Measurements from ENCODE around the gene ZDHHC8.

Gene ZDHHC8

DNA sequence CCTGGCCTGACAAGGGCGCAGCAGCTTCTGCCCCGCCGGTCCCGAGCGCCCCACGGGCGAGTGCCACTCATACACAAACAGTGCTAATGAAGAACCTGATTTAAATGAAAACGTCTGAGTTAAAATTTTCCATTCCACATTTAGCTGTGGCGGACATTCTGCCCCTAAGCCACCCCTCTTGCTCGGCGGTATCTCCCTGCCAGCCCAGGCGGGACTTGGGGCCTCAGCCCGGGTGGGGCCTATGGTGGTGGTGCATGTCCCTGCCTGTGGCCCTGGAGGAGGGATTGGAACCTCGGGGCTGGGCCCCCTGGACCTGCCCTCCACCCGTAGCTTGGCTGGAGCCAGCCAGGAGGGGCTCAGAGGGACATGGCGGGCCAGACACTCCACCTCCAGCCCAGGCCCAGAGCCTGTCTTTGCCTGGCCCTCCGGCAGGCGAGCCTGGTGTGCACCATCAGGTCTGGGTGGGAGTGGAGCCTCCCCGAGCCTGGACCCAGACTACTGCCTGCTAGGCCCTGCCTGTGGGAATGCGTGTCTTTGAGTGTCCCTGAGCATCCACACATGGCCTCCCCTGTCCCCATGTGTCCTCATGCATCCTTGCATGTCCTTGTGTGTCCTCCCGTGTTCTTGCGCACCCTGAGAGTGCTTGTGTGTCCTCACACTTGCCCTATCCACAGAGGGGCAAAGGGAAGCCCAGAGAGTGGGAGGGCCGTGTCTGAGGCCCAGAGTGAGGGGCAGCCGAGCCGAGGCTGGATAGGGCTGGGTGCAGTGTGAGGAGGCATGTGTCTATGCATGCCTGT lies 4.4 kb downstream of the ZDHHC8 start:
- TF ChIP-seq, protein P1, sequence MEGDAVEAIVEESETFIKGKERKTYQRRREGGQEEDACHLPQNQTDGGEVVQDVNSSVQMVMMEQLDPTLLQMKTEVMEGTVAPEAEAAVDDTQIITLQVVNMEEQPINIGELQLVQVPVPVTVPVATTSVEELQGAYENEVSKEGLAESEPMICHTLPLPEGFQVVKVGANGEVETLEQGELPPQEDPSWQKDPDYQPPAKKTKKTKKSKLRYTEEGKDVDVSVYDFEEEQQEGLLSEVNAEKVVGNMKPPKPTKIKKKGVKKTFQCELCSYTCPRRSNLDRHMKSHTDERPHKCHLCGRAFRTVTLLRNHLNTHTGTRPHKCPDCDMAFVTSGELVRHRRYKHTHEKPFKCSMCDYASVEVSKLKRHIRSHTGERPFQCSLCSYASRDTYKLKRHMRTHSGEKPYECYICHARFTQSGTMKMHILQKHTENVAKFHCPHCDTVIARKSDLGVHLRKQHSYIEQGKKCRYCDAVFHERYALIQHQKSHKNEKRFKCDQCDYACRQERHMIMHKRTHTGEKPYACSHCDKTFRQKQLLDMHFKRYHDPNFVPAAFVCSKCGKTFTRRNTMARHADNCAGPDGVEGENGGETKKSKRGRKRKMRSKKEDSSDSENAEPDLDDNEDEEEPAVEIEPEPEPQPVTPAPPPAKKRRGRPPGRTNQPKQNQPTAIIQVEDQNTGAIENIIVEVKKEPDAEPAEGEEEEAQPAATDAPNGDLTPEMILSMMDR (IDR thresholded peaks at IDR 0.05; ENCODE audit: insufficient read depth, low read length, missing control alignments) = no peak
- no peak for DNase-seq (ENCODE audit: low read depth, low spot score)
- no peak overlapping the region for H3K4me3 ChIP-seq (ENCODE audit: low read depth, low read length)
- CTCF ChIA-PET = interaction anchor here (1.3 to 1.6 kb wide), 2 partner anchors 15 to 21 kb away, joined by 3 to 5 read pairs; no protein-coding TSS in a partner anchor
- POLR2A ChIA-PET = no interaction called here

- TF ChIP-seq, protein P1 (IDR thresholded peaks at IDR 0.05; ENCODE audit: insufficient read depth, low read length, missing control alignments) = no peak
- POLR2A ChIA-PET = no interaction called here
- CTCF ChIA-PET = interaction anchor here (1.3 to 1.6 kb wide), 2 partner anchors 15 to 21 kb away, joined by 3 to 5 read pairs; no protein-coding TSS in a partner anchor
- no peak overlapping the region for H3K4me3 ChIP-seq (ENCODE audit: low read depth, low read length)
- no peak for DNase-seq (ENCODE audit: low read depth, low spot score)
Observed at GRCh38 chr22:20136603-20136873, 4.9 kb downstream of the ZDHHC8 start.

GRCh38 chr22:20137113-20137512 lies 5.5 kb downstream of the ZDHHC8 start:
- H3K4me3 ChIP-seq (ENCODE audit: low read depth, low read length) = no peak overlapping the region
- DNase-seq (ENCODE audit: low read depth, low spot score) = no peak
- ChIA-PET POLR2A (no interaction called here), CTCF (interaction anchor here (1.3 to 1.6 kb wide), 2 partner anchors 14 to 20 kb away, joined by 3 to 5 read pairs; no protein-coding TSS in a partner anchor)
- TF ChIP-seq, protein P1 (IDR thresholded peaks at IDR 0.05; ENCODE audit: insufficient read depth, low read length, missing control alignments) = no peak

DNA sequence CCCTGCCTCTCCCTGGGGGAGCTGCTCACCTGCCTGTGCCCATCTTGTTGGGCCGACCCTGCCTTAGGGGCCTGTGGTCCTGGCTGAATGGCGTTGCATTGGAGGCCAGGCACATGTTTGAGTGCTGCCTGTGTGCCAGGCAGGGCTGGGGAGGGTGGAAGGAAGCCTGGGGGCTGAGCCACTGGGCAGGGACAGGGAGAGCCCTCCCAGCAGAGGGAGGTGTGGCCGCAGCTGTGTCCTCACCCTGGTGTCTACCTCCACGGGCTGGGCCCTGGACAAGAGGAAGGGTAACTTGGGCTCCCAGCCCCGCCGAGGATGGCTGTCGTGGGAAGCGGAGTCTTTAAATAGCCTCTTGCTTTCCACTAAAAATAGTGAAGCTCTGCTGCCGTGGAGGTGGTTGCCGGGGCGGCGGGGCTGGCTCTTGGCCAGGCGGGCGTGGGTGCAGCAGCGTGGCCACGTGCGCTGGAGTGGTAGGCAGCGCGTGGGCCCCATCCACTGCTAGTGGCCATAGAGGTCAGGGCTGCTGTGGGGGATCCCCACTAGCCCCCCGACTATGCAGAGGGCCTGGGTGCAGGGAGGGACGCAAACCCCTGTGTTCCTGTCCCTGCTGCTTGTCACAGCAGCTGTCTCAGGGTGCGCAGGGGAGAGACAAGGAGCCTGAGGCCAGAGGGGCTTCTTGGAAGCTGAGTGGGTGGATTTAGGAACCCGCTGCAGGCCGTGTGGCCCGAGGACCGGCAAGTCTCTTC lies 6.2 kb downstream of the ZDHHC8 start:
- ChIA-PET CTCF (interaction anchor here (1.3 to 1.6 kb wide), 2 partner anchors 14 to 19 kb away, joined by 3 to 5 read pairs; no protein-coding TSS in a partner anchor), POLR2A (interaction anchor here (0.7 kb wide), 1 partner anchor 60 kb away, joined by 3 read pairs; no protein-coding TSS in a partner anchor)
- DNase-seq (ENCODE audit: low read depth, low spot score) = no peak
- TF ChIP-seq, protein P1 (IDR thresholded peaks at IDR 0.05; ENCODE audit: insufficient read depth, low read length, missing control alignments) = no peak
- H3K4me3 ChIP-seq (ENCODE audit: low read depth, low read length) = no peak overlapping the region

DNA sequence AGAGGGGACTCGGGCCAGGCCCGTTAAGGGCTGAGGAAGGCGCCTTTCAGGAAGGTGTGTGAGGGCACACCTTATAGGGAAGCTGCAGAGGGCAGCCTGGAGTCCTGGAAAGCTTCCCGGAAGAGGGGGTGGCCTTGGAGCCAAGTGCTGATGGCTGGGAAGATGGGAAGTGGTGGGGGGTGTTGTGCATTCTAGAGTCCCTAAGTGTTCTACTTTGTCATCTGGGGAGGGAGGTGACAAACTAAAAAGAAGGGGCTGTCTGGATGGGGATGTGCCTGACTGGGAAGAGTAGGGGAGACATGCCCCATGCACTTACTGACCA lies 6.8 kb downstream of the ZDHHC8 start:
- TF ChIP-seq, protein P1 (IDR thresholded peaks at IDR 0.05; ENCODE audit: insufficient read depth, low read length, missing control alignments) = no peak
- POLR2A ChIA-PET = interaction anchor here (0.7 kb wide), 1 partner anchor 61 kb away, joined by 3 read pairs; no protein-coding TSS in a partner anchor
- no peak overlapping the region for H3K4me3 ChIP-seq (ENCODE audit: low read depth, low read length)
- no peak for DNase-seq (ENCODE audit: low read depth, low spot score)
- CTCF ChIA-PET = no interaction called here

GRCh38 chr22:20138868-20139267 lies 7.3 kb downstream of the ZDHHC8 start:
- no peak overlapping the region for H3K4me3 ChIP-seq (ENCODE audit: low read depth, low read length)
- POLR2A ChIA-PET = interaction anchor here (0.7 kb wide), 1 partner anchor 61 kb away, joined by 3 read pairs; no protein-coding TSS in a partner anchor
- CTCF ChIA-PET = no interaction called here
- TF ChIP-seq, protein P1 (IDR thresholded peaks at IDR 0.05; ENCODE audit: insufficient read depth, low read length, missing control alignments) = no peak
- no peak for DNase-seq (ENCODE audit: low read depth, low spot score)
